Pons (tissue), 1 donor: ENCODE data around the gene ASB6.
"Not testable (repeated sequence)": the region's sequence is repeated elsewhere in the genome, so short reads cannot be mapped to it uniquely, and the experiment has no call there.

Source experiments
- DNase-seq: peaks from one replicate; pipeline ENCODE4 v3.0.0-alpha.2; 2016; ENCODE audit warnings: low spot score

ASB6 gene

DNA sequence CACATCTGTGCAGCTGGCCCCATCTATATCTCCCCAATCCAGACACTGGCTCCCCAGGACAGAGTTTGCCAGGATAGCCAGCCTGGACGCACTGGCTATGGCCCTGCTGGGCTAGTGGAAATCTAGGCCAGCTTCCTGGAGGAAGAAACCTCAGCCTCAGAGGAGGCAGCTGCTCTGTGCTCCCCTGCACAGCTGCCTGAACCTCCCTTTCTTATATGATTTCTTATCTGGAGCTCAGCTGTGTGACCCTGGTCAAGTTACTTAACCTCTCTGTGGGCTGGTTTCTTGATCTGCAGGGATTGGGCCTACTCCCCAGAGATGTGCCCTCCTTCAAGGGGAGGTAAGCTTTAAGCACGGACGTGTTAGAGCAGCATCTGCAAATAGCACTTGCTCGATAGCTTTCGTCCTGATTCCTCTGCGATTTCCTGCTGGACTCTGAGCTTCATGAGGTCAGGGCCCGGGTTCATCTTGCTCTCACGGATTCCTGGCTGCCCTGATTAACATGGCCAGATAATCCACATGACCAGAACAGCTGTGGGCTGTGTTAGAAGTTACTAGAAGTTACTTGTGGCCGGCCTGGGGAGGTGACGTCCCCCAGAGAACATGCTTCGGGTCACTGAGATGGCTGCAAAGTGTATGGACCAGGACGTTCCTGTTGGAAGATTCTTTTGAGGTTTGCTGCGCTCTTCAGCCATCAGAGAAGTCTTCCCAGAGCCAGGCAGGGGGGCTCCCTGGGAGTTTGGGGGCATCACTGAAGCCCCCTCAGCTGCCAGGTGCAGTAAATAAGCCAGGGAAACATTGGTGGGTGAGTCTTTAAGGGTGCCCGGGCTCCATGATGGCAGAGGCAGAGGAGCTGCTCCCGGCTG lies 35.6 kb downstream of the ASB6 start:
- no peak for DNase-seq

DNA sequence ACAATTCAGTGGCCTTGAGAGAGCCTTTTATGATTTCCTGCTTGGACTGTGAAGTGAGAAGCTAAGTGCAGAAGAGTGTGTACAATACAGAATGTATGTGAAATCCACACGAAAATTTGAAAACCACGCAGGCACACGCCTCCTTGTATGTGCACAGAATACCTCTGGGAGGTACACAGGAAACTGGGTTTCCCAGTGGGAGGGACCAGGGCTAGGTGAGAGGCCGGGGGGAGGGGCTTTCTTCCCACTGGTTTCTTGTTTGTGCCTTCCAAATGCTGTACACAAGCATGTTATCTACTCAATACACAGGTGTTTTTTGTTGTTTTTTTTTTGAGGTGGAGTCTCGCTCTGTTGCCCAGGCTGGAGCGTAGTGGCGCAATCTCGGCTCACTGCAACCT lies 37.2 kb downstream of the ASB6 start:
- no peak for DNase-seq

DNA sequence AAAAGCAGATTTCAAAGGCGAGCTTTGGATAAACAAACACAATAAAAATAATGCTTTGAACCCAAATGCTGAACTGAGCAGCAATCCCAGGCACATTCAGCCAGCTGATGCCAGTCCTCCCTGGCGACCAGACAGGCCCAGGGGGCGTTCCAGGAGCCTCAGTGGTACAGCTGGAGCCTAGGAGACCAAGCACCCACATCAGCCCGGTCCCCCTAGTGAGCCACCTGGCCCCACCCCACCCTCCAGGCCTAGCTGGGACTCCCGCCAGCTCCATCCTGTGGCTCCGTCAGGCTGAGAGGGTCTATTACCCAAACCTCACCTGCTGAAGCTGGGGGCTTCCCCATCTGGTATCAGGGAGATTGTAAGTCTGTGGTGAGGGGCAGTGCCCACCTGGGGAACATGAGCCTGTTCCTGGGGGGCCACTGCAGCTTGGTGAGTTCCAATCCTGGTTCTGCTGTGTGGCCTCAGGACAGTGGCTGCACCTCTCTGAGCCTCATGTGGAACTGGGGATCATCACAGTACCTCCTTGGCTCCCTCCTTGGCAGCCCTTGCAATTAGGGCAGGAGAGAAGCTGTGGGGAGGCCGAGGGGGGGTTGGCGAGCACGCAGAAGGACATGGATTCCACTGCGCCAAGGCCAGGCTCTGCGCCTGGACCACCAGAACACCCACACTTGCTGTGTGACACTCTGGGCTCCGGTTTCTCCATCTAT lies 37.7 kb downstream of the ASB6 start:
- no peak for DNase-seq

DNA sequence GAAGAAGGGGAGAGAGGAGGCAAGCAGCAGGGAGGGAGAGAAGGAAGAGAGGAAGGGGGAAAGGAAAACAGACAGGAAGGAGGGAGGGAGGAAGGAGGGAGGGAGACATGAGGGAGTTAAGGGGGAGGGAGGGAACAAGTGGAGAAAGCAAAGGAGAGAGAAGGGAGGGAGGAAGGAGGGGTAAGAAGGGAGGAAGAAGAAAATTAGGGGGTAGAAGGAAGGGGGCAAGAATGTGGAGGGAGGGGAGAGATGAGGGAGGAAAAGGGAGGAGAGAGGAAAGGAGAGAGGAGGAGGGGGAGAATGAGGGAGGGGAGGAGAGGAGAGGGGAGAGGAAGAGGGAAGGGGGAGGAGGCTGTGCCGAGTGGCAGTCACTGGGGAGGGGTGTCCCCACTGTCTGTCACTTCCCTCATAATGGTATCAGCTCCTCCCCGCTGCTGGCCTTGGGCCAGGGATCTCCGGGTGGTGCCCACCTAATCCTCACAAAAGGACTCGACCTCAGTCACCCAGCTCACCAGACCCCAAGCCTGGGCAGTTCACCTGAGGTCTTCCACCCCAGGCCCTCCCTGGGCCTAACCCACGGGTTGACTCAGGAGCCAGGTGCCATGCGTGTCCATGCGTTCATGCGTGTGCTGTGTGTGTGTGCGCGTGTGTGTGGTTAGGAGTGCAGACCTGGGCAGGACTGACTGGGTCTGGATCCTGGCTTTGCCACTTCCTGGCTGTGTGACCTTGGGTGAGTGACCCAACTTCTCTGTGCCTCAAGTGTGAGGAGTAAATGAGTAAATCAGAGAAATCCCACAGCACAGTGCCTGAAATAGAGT lies 39.1 kb downstream of the ASB6 start:
- DNase-seq = no peak

DNA sequence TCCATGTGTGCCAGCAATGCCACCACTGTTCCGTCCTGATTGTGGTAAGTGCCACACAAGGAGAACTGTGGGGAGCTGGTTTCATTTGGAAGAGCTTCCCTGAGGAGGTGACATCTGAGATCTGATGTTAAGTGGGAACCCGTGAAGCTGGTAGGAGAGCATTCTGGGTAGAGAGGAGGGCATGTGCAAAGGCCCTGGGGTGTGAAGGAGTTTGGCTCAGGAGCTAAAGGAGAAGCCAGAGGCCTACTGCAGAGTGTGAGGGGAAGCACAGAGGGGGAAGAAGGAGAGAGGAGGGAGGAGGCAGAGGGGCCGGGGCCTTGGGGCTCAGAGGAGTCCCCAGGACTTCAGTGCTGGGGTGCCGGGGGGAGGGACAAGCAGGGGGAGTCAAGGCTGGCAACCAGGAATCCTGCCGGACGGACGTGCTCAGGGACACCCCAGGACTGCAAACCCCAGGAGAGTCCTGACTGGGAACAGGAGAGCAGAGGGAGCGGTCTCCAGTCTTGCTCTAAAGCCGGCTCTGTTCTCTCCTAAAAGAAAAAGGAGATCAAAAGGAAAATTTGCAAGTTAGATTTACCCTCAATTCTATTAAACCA lies 40.8 kb downstream of the ASB6 start:
- no peak for DNase-seq

DNA sequence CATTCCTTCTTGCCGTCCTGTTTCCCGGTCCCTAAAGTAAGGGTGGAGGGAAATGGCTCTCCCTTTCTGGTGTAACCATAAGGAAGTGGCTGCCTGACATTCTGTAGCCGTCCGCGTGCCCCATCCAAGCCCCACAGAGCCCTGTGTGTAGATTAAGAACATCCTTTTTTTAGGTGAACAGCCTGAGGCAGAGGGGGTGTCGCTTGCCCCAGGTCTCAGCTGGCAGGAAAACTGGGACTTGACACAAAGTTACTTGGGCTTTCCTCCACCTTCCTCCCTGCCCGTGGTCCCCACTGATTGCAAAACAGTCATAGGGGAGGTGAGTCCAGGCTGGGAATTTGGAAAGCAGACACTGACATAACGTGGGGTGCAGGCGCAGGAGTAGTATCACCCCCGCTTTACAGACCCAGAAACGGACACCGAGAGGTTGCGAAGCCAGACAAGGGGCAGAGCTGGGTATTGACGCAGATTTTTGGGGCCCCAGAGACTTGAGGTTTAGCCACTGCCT lies 43.8 kb downstream of the ASB6 start:
- no peak for DNase-seq

DNA sequence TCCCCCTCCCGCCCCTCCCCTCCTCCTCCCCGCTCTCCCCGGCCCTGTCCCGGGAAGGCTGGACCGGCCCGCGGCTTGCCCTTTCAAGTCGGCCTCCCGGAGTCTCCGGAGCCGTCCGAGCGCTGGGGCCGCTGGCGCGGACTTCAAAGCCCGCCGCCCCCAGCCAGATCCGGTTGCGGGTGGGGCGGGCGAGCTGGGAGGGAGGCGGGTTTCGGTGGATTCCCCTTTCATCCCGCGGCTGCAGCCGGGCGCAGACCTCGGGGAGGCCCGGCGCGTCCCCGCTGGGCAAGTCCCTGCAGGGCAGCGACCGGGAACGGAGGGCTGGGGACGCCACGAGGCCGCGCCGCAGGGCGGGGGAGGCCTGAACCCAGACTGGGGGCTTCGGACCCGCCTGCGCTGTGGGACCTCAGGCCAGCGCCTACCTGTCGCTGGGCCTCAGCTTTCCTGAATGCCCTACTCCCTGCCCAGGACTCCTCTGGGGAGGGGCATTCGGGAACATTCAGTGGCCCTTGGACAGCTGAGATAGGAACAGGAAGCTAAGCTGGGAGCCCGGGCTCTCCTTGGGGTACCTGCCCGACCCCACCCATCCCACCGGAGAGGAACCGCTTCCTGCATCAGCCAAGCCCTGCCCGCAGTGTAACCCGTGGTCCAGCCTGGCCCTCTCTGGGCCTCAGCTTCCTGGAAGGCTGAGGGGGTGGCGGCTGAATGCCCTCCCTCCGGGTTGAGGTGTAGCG lies 44.4 kb downstream of the ASB6 start:
- no peak for DNase-seq

DNA sequence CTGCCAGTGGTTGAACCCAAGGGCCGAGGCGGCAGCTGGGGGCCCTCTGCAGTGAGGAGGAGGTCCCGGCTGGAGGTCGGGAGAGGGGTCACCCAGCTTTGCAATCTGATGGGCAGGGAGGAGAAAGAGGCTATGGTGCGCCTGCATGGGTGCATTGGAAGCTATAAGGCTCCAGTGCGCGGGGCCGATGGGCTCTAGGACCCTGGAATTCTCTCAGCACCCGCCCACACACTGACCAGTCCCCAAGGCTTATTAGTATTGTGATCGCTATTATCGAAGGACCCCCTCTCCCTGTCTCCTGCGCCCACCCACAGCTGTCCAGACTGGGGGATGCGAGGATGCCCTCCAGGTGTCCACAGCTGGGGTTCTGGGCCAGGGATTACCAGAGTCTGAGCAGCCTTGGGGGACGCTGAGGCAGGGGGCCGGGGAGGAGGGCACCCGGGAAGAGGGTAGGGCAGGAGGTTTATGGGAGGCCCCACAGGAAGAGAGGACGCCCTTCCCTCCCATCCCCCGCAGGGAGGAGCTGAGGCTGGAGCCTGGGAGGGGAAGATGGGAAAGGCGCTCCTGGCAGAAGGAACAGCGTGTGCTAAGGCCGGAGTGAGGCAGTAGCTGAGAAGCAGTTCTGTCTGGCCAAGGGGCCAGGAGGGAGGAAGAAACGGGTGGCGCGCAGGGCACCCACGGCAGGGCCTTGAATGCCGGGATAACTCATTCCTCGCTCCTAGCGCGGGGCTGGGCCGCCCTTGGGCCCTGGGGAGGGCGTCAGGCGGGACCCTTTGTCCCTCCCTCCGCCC lies 45.2 kb downstream of the ASB6 start:
- DNase-seq = no peak

DNA sequence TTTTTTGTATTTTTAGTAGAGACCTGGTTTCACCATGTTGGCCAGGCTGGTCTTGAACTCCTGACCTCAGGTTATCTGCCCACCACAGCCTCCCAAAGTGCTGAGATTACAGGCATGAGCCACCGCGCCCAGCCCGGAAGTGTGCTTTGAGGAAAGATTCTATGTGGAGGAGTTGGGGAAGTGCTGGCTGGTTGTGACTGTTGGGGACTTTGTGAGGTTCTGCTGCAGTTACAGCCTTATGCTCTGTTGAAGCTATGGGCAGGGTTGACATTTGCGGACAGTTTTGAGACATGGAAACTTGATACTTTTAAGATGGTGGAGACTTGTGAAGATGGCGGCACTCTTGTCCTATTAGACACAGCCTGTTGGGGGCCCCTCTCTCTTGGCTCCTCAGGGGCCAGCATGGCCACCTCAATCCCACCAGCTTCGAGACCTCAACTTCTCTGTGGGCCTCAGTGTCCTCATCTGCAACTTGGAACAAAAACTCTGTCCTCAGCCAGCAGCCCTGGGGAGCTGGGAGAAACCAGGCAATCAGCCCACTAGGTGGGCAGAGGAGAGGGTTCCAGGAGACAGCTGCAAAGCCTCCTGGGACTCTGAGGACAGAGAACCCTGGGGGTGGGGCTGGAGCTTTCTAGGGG lies 45.9 kb downstream of the ASB6 start:
- DNase-seq = no peak

DNA sequence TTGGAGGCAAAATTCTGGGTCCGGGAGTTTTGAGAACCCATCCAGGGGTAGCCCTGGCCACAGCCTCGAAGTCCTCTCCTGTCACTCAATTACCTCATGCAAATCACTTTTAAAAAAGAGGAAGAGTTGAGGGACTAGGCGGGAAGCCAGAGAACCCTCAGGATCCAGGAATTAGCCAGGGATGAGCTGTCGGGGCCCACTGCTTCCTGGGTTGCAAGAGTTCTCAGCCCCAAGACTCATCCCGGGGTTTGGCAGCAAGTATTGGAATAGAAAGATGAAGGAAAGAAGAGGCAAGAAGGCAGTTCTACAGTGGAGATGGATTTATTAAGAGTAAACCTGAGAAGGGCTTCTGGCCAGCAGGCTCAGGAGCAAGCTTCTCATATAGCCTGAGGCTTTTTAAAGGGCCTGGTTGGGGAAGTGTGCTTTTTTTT lies 46.6 kb downstream of the ASB6 start:
- DNase-seq = no peak

DNA sequence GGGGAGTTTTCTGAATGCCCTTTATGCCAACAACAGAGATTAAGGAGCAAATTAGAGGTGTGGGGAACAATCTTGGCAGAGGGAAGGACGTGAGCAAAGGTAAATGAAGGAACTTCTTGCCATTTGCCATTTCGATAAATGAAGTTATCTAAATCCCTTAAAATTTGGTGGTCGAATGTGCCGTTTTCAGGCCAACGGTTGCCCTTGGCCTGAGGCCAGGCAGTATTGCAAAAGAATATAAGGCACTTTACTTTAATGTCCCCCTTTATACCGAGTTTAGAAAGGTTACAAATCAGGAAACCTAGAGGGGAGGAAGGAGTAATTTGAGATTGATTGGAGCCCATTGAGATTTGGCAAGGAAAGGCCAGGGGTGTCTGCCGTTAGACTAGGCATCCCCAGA lies 47.3 kb downstream of the ASB6 start:
- DNase-seq = no peak

DNA sequence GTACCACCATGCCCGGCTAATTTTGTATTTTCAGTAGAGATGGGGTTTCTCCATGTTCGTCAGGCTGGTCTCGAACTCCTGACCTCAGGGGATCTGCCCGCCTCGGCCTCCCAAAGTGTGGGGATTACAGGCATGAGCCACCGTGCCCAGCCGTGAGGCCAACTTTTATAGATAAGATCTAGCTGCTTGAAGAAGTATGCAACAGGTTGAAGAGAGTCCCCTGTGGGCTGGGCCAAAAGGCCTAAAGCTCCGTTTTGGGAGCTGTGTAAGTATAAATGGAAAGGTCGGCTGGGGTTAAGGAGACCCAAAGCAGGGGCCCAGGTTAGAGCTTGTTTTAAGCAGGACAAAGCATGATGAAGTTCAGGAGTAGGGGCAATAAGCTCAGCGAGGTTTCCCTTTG lies 49.2 kb downstream of the ASB6 start:
- not testable (repeated sequence) for DNase-seq

DNA sequence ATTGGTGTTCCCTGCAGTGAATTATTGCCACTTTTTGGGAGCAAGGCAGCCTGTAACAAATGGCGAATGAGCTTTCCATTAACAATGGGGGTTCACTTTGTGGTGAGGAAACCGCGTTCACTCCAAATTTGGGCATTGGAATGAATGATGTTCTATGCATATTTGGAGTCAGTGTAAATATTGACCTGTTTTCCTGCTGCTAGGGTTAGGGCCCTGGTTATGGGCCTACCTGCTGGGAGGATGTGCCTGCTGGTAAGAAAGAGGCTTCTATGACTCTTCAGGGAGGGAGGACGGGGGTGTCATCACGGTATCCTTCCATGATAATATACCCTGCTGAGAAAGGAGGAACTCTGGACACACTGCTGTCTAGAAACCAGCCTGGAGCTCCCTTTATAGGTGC lies 50.0 kb downstream of the ASB6 start:
- DNase-seq = no peak

DNA sequence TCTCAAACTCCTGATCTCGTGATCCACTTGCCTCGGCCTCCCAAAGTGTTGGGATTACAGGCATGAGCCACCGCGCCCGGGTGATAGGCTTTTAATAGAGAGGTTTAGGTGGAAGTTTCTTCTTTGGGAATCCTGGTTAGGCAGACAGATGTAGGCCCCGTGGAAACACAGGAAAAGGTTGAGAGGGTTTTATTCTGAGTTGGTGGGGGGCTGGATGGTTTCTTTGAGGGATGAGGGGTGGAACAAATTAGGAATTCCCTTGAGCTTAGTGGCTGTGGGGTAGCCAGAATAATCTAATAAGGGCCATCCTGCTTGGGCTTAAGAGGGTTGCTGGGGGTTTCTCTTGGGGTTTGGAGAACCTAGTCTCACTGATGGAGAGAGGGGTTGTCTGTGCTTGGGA lies 51.5 kb downstream of the ASB6 start:
- no peak for DNase-seq

DNA sequence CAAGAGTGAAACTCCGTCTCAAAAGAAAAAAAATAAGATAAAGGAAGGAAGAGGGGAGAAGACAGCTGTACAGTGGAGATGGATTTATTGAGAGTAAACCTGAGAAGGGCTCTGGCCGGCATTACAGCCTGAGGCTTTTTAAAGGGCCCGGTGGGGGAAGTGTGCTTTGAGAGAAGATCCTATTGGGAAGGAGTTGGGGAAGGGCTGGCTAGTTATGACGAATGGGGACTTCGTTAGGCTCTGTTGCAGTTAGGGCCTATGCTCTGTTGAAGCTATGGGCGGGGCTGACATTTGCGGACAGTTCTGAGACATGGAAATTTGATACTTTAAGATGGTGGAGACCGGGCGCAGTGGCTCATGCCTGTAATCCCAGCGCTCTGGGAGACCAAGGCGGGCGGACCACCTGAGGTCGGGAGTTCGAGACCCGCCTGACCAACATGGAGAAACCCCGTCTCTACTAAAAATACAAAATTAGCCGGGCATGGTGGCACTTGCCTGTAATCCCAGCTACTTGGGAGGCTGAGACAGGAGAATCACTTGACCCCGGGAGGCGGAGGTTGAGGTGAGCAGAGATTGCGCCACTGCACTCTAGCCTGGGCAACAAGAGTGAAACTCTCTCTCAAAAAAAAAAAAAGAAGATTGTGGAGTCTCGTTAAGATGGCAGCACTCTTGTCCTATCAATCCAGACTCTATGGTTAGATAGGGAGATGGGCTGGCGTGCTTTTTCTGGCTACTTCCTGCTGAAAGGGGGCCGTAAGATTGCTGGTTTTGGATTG lies 54.3 kb downstream of the ASB6 start:
- DNase-seq = no peak

DNA sequence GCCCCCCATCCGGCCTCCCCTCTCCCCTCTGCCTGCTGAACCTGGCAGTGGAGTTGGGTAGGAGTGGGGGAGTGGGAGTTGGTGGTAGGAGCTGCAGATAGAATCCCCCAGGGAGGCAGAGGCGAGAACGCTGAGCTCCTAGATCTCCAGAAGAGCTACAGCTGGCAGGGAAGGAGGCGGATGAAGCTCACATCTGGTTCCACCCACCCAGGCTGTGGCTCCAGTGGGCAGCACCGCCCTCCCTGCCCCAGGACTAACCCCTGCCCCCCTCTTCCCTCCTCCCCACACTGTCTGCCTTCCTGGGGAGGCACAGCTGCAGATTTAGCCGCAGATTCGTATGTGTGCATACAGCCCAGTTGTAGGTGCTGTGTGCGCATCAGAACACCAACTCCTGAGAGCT lies 55.3 kb downstream of the ASB6 start:
- DNase-seq = no peak

DNA sequence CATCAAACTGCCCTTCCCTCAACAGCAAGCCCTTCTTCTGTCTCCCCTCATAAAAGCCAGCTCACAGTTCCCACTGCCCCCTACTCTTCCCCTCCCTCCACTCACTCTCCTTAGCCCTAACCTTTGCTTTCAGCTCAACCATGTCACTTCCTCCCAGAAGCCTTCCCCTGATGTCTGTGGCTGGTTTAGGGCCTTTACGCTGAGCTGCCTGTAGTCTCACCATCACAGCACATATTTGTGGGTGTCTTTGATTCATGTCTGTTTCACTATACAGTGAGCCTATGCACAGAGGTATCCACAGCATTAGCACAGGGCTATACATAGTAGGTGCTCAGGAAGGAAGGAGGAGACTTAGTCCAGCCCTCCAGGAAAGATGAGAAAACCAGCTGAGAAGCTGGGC lies 55.7 kb downstream of the ASB6 start:
- DNase-seq = no peak

DNA sequence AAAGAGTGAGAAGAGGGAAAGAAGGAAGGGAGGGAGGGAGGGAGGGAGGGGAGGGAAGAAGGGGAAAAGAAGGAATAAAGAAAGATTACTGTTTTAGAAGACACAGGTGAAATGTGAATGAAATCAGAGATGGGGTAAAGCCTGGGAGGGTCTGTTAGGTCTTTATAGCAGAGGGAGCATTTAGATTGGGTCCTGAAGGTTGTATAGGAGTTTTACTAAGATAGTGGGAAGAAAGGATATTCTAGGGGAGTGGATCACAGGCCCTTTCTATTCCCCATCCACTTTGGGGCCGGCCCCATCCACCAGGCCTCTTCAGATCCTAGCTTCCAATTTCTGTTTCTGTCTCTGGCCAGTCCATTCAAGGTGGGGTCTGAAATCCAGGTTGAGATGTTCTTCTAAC lies 56.6 kb downstream of the ASB6 start:
- DNase-seq = no peak
